Hepatocyte (in vitro differentiated cells): ENCODE measurements around the gene CLDN12. TPM values are rescaled to one million over a fixed set of nuclear protein-coding genes. Genes with fewer than 3 reads are reported as not detected.
A peak's percentile ranks its signal among the peaks of the same experiment; 100 is the strongest.
"Not testable (repeated sequence)": the region's sequence is repeated elsewhere in the genome, so short reads cannot be mapped to it uniquely, and the experiment has no call there.

Experiments
- DNase-seq: peaks from one replicate; pipeline ENCODE4 v3.0.0-alpha.2; 2016; ENCODE audit warnings: low spot score
- H2AFZ ChIP-seq: fragments of 200-600 bp; sonication (generic); 2 replicates; pipeline ENCODE4 v1.6.0; 2016; ENCODE audit warnings: antibody characterized with exemption, mild to moderate bottlenecking
- H3K27ac ChIP-seq: fragments of 200-600 bp; sonication (generic); 2 replicates; pipeline ENCODE4 v1.5.1; 2016; ENCODE audit warnings: mild to moderate bottlenecking
- H3K27me3 ChIP-seq: fragments of 200-600 bp; sonication (generic); 2 replicates; pipeline ENCODE4 v1.6.1; 2016
- H3K36me3 ChIP-seq: fragments of 200-600 bp; sonication (generic); replicated peaks from 2 replicates; pipeline ENCODE4 v1.5.1; 2016; ENCODE audit warnings: low read depth; ENCODE audit not compliant: insufficient read depth
- H3K4me1 ChIP-seq: fragments of 200-600 bp; sonication (generic); 2 replicates; pipeline ENCODE4 v1.5.1; 2016; ENCODE audit warnings: mild to moderate bottlenecking, moderate library complexity; ENCODE audit not compliant: insufficient read depth
- H3K4me2 ChIP-seq: fragments of 200-600 bp; sonication (generic); 2 replicates; pipeline ENCODE4 v1.6.0; 2016
- H3K4me3 ChIP-seq: fragments of 200-600 bp; sonication (generic); 2 replicates; pipeline ENCODE4 v1.5.1; 2016; ENCODE audit warnings: mild to moderate bottlenecking
- H3K79me2 ChIP-seq: fragments of 200-600 bp; sonication (generic); 2 replicates; pipeline ENCODE4 v1.6.0; 2017; ENCODE audit warnings: mild to moderate bottlenecking
- H3K9me2 ChIP-seq: fragments of 200-600 bp; sonication (generic); replicated peaks from 2 replicates; pipeline ENCODE4 v1.6.0; 2017; ENCODE audit warnings: mild to moderate bottlenecking; ENCODE audit not compliant: insufficient read depth
- H3K9me3 ChIP-seq: fragments of 200-600 bp; sonication (generic); 2 replicates; pipeline ENCODE4 v1.5.1; 2016; ENCODE audit warnings: low read depth, mild to moderate bottlenecking
- H4K20me1 ChIP-seq: fragments of 200-600 bp; sonication (generic); 2 replicates; pipeline ENCODE4 v1.6.0; 2016; ENCODE audit warnings: mild to moderate bottlenecking; ENCODE audit not compliant: insufficient read depth, poor library complexity, severe bottlenecking
- EZH2 ChIP-seq: fragments of 200-600 bp; sonication (generic); IDR thresholded peaks from 2 replicates; pipeline ENCODE4 v1.6.1; 2016; ENCODE audit warnings: antibody characterized with exemption, mild to moderate bottlenecking, borderline replicate concordance
- EZH2phosphoT487 ChIP-seq: fragments of 200-600 bp; sonication (generic); IDR thresholded peaks from one replicate; pipeline ENCODE4 v1.6.1; 2018; ENCODE audit warnings: antibody characterized with exemption, mild to moderate bottlenecking, low read depth, moderate library complexity; ENCODE audit not compliant: unreplicated experiment, severe bottlenecking
- WGBS: methylation state at CpG from one replicate; pipeline ENCODE4 v1.1.6; 2016; ENCODE audit warnings: low lambda C conversion rate; ENCODE audit errors: missing lambda C conversion rate; 5-methylcytosine and 5-hydroxymethylcytosine counted together
- polyA plus RNA-seq: library from polyadenylated mRNA; unstranded; fragments of >200 nt; fragmentation: Nextera tagmentation; extraction: Ambion mirVana; gene quantifications from 2 replicates; pipeline ENCODE4 v1.2.1, GENCODE V29; 2016
- total RNA-seq: library from RNA; depleted of rRNA; stranded (reverse); fragments of >200 nt; gene quantifications from 2 replicates; pipeline ENCODE4 v1.2.3, GENCODE V29; 2014
- TF ChIP-seq, protein P1 (sequence below): fragments of 200-600 bp; sonication (generic); IDR thresholded peaks from 2 replicates; pipeline ENCODE4 v1.5.1; 2016; ENCODE audit warnings: antibody characterized with exemption, mild to moderate bottlenecking; ENCODE audit not compliant: poor library complexity

Gene CLDN12
- total and polyA plus RNA-seq, 2 experiments from 2014 or later: 21.2 to 53.0 TPM

- TF ChIP-seq EZH2: no peak
- no peak for TF ChIP-seq EZH2phosphoT487
- TF ChIP-seq, protein P1, sequence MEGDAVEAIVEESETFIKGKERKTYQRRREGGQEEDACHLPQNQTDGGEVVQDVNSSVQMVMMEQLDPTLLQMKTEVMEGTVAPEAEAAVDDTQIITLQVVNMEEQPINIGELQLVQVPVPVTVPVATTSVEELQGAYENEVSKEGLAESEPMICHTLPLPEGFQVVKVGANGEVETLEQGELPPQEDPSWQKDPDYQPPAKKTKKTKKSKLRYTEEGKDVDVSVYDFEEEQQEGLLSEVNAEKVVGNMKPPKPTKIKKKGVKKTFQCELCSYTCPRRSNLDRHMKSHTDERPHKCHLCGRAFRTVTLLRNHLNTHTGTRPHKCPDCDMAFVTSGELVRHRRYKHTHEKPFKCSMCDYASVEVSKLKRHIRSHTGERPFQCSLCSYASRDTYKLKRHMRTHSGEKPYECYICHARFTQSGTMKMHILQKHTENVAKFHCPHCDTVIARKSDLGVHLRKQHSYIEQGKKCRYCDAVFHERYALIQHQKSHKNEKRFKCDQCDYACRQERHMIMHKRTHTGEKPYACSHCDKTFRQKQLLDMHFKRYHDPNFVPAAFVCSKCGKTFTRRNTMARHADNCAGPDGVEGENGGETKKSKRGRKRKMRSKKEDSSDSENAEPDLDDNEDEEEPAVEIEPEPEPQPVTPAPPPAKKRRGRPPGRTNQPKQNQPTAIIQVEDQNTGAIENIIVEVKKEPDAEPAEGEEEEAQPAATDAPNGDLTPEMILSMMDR: peak; percentile 19
- no peaks in the 10 kb centered on the region for H3K9me3 ChIP-seq
These were observed 56.6 kb downstream of the CLDN12 start for GRCh38 chr7:90459888-90460287.

GRCh38 chr7:90461219-90461618, 58.0 kb downstream of the CLDN12 start:
- Histone ChIP-seq H3K79me2 (no peaks in the 10 kb centered on the region), H3K36me3 (no peaks in the 10 kb centered on the region), H3K4me3 (no peak overlapping the region), H3K27ac (no peak overlapping the region), H4K20me1 (no peaks in the 10 kb centered on the region), H3K27me3 (no peaks in the 10 kb centered on the region), H3K9me2 (no peaks in the 10 kb centered on the region), H2AFZ (no peak overlapping the region), H3K4me1 (no peaks in the 10 kb centered on the region), H3K4me2 (no peak overlapping the region), H3K9me3 (no peaks in the 10 kb centered on the region)
- TF ChIP-seq, protein P1: no peak
- TF ChIP-seq EZH2phosphoT487 (no peak), EZH2 (no peak)
- no peak for DNase-seq

More at GRCh38 chr7:90459888-90460287, 56.6 kb downstream of the CLDN12 start:
- Histone ChIP-seq H3K27ac (no peak overlapping the region), H4K20me1 (no peaks in the 10 kb centered on the region), H2AFZ (no peak overlapping the region), H3K79me2 (no peaks in the 10 kb centered on the region), H3K27me3 (no peaks in the 10 kb centered on the region), H3K9me2 (no peaks in the 10 kb centered on the region), H3K4me2 (no peak overlapping the region), H3K4me3 (no peak overlapping the region), H3K4me1 (no peaks in the 10 kb centered on the region), H3K36me3 (no peaks in the 10 kb centered on the region)
- whole genome bisulfite sequencing: 65% methylated on average over 4 of the region's 4 CpGs
- DNase-seq: no peak

GRCh38 chr7:90463151-90463628, 59.9 kb downstream of the CLDN12 start:
- peak overlapping the region; percentile 45 for H3K4me2 ChIP-seq
- H3K79me2 ChIP-seq, H3K27me3 ChIP-seq, H3K4me1 ChIP-seq, H3K27ac ChIP-seq, DNase-seq, H2AFZ ChIP-seq, H4K20me1 ChIP-seq, H3K4me3 ChIP-seq, H3K36me3 ChIP-seq, H3K9me3 ChIP-seq, H3K9me2 ChIP-seq: not testable (repeated sequence)
- WGBS: 86% methylated on average over 4 of the region's 4 CpGs

Other genes starting within 250 kb of the CLDN12 start
- gene STEAP1, start 249.0 kb upstream of the CLDN12 start, total RNA-seq: 13.6 and 16.7 TPM in 2 replicates
- 8.5 and 15.5 TPM in 2 replicates for gene STEAP1, start 249.0 kb upstream of the CLDN12 start, polyA plus RNA-seq
- gene STEAP2, start 191.7 kb upstream of the CLDN12 start, total RNA-seq: 8.3 and 9.3 TPM in 2 replicates
- gene STEAP2, start 191.7 kb upstream of the CLDN12 start, polyA plus RNA-seq: 2.4 and 3.4 TPM in 2 replicates
- gene CFAP69, start 158.3 kb upstream of the CLDN12 start, total RNA-seq: 4.3 and 7.3 TPM in 2 replicates
- gene CFAP69, start 158.3 kb upstream of the CLDN12 start, polyA plus RNA-seq: 1.6 and 1.7 TPM in 2 replicates
- not detected in 2 replicates for gene FAM237B, start 82.2 kb upstream of the CLDN12 start, total RNA-seq
- not detected in 2 replicates for gene FAM237B, start 82.2 kb upstream of the CLDN12 start, polyA plus RNA-seq
- 13.0 and 13.1 TPM in 2 replicates for gene GTPBP10, start 56.7 kb upstream of the CLDN12 start, total RNA-seq
- gene GTPBP10, start 56.7 kb upstream of the CLDN12 start, polyA plus RNA-seq: 6.9 and 11.2 TPM in 2 replicates
- not detected in 2 replicates for gene PTTG1IP2, start 66.2 kb downstream of the CLDN12 start, total RNA-seq
- 0.63 TPM in 1 of 2 replicates, not detected in the other for gene PTTG1IP2, start 66.2 kb downstream of the CLDN12 start, polyA plus RNA-seq
- gene CDK14, start 192.9 kb downstream of the CLDN12 start, total RNA-seq: 20.7 and 23.5 TPM in 2 replicates
- gene CDK14, start 192.9 kb downstream of the CLDN12 start, polyA plus RNA-seq: 8.6 and 15.2 TPM in 2 replicates